DMS 273 (cell line): ENCODE results near the gene PCLO.
"Not testable (repeated sequence)": the region's sequence is repeated elsewhere in the genome, so short reads cannot be mapped to it uniquely, and the experiment has no call there.

Experiments used
- DNase-seq: peaks from one replicate; lab custom pipeline; 2025; ENCODE audit not compliant: unreplicated experiment; lab: John Stamatoyannopoulos, UW

The PCLO gene

GRCh38 chr7:82965088-82966036 is 197.3 kb downstream of the PCLO start:
- no peak for DNase-seq

GRCh38 chr7:82964150-82964882 is 198.4 kb downstream of the PCLO start:
- DNase-seq: no peak

- no peak for DNase-seq
These were observed 201.4 kb downstream of the PCLO start for GRCh38 chr7:82961240-82961639.

GRCh38 chr7:82959528-82959927 is 203.2 kb downstream of the PCLO start:
- DNase-seq: no peak

GRCh38 chr7:82957521-82957920 is 205.2 kb downstream of the PCLO start:
- DNase-seq: no peak

- peak; percentile 25 for DNase-seq
These were observed 209.2 kb downstream of the PCLO start for GRCh38 chr7:82953324-82954027.

GRCh38 chr7:82950436-82950835 is 212.2 kb downstream of the PCLO start:
- DNase-seq: no peak

- DNase-seq: no peak
These were observed 217.2 kb downstream of the PCLO start for GRCh38 chr7:82945480-82945879.

- no peak for DNase-seq
These were observed 217.6 kb downstream of the PCLO start for GRCh38 chr7:82945056-82945455.

- DNase-seq: peak; percentile 44
These were observed 230.2 kb downstream of the PCLO start for GRCh38 chr7:82932516-82932915.

GRCh38 chr7:82926477-82926876 is 236.2 kb downstream of the PCLO start:
- no peak for DNase-seq

- DNase-seq: no peak
These were observed 237.4 kb downstream of the PCLO start for GRCh38 chr7:82925331-82925730.

- DNase-seq: no peak
These were observed 256.2 kb downstream of the PCLO start for GRCh38 chr7:82906502-82906901.

- peak; percentile 70 for DNase-seq
These were observed 257.8 kb downstream of the PCLO start for GRCh38 chr7:82904871-82905270.

- not testable (repeated sequence) for DNase-seq
These were observed 261.6 kb downstream of the PCLO start for GRCh38 chr7:82901098-82901497.

- DNase-seq: no peak
These were observed 265.2 kb downstream of the PCLO start for GRCh38 chr7:82897500-82897899.

- DNase-seq: not testable (repeated sequence)
These were observed 268.3 kb downstream of the PCLO start for GRCh38 chr7:82894341-82894740.

GRCh38 chr7:82886324-82886723 is 276.4 kb downstream of the PCLO start:
- DNase-seq: no peak

- DNase-seq: no peak
These were observed 296.8 kb downstream of the PCLO start for GRCh38 chr7:82865856-82866255.

GRCh38 chr7:82859106-82859850 is 303.4 kb downstream of the PCLO start:
- DNase-seq: no peak

GRCh38 chr7:82851121-82851520 is 311.6 kb downstream of the PCLO start:
- peak; percentile 91 for DNase-seq
